Naive thymus-derived CD8-positive, alpha-beta T cell (primary cell): ENCODE data around the gene C10orf88. TPM values are rescaled to one million over a fixed set of nuclear protein-coding genes. Genes with fewer than 3 reads are reported as not detected.
A peak's percentile ranks its signal among the peaks of the same experiment; 100 is the strongest.

Experiments used
- ATAC-seq, 2 donors: fragments of 150-1000 bp; cut with Tn5 transposase in 1 of 2; sonication (Bioruptor Pico), chemical (Tn5 transposase) in 1 of 2; 1 replicate in 1 of 2; 2 replicates in 1 of 2; pipeline ENCODE4 v1.10.0; 2021; ENCODE audit warnings: mild to moderate bottlenecking in 2 of 2, moderate library complexity in 2 of 2
- POLR2A ChIA-PET: fragments of 350-600 bp; sonication (Branson Sonifier 250); formaldehyde crosslinking; loops from one replicate; lab custom pipeline; 2021; ENCODE audit warnings: antibody characterized with exemption; lab: Charles Lee
- DNase-seq, 10 donors: peaks; one replicate each; pipeline versions ENCODE4 v3.0.0 to v3.0.0-alpha.2; 2020 to 2022
- H3K27ac Mint-ChIP-seq, 10 donors: one replicate each; pipeline ENCODE4 v1.8.0; 2020 to 2022; ENCODE audit warnings: mild to moderate bottlenecking in 10 of 10, mixed read lengths in 10 of 10, moderate library complexity in 4 of 10, inconsistent platforms in 1 of 10
- H3K27me3 Mint-ChIP-seq, 5 donors: one replicate each; pipeline ENCODE4 v1.8.0; 2021 to 2022; ENCODE audit warnings: mixed read lengths in 5 of 5
- H3K36me3 Mint-ChIP-seq, 3 donors: one replicate each; pipeline ENCODE4 v1.8.0; 2020 to 2022; ENCODE audit warnings: mixed read lengths in 3 of 3, mild to moderate bottlenecking in 2 of 3, inconsistent platforms in 1 of 3
- H3K4me1 Mint-ChIP-seq, 4 donors: one replicate each; pipeline ENCODE4 v1.8.0; 2021 to 2022; ENCODE audit warnings: mixed read lengths in 4 of 4
- H3K4me3 Mint-ChIP-seq, 10 donors: one replicate each; pipeline ENCODE4 v1.8.0; 2020 to 2022; ENCODE audit warnings: mild to moderate bottlenecking in 10 of 10, mixed read lengths in 10 of 10, moderate library complexity in 6 of 10, inconsistent platforms in 1 of 10
- H3K9me3 Mint-ChIP-seq, 9 donors: one replicate each; pipeline ENCODE4 v1.8.0; 2020 to 2022; ENCODE audit warnings: mixed read lengths in 9 of 9, mild to moderate bottlenecking in 3 of 9, inconsistent platforms in 1 of 9, moderate library complexity in 1 of 9
- polyA plus RNA-seq, 3 donors: library from polyadenylated mRNA; unstranded; fragments of 300-500 nt; fragmentation: Illumina TruSeq; gene quantifications; one replicate each; pipeline ENCODE4 v1.2.3, GENCODE V29; 2021
- total RNA-seq, 8 experiments: library from RNA in 2 of 8; stranded (reverse) in 2 of 8; gene quantifications; one replicate each; pipeline ENCODE4 v1.2.3 and lab custom pipeline; 2021 to 2026

Gene C10orf88
- total and polyA plus RNA-seq, 5 experiments from 2014 or later: 6.0 to 13.9 (median 8.8) TPM

- DNase-seq (no peak), ATAC-seq (no peak)
- H3K9me3 Mint-ChIP-seq: no peaks in the 10 kb centered on the region
- H3K27me3 Mint-ChIP-seq: no peaks in the 10 kb centered on the region
- no peak overlapping the region for H3K4me3 Mint-ChIP-seq
- POLR2A ChIA-PET: no interaction called here
- peaks cover 0 to 18% (median 2%) of the 10 kb centered on the region in 3 donors for H3K36me3 Mint-ChIP-seq
- H3K27ac Mint-ChIP-seq: peak overlapping the region in 2 of 10 donors; percentile 27 to 75
- H3K4me1 Mint-ChIP-seq: peaks cover 2 to 9% (median 4%) of the 10 kb centered on the region in 4 donors
Measured at GRCh38 chr10:122986335-122986734, 32.3 kb upstream of the C10orf88 start.

GRCh38 chr10:122984708-122985107, 30.7 kb upstream of the C10orf88 start:
- H3K27me3 Mint-ChIP-seq: no peaks in the 10 kb centered on the region
- POLR2A ChIA-PET: interaction anchor here (1.8 kb wide), 1 partner anchor 23 kb away, joined by 8 read pairs; the partner anchor contains the start of gene IKZF5
- H3K36me3 Mint-ChIP-seq: peaks cover 0 to 11% (median 2%) of the 10 kb centered on the region in 3 donors
- H3K4me1 Mint-ChIP-seq: peaks cover 14 to 23% (median 18%) of the 10 kb centered on the region in 4 donors
- H3K4me3 Mint-ChIP-seq: no peak overlapping the region
- H3K27ac Mint-ChIP-seq: peak overlapping the region in 1 of 10 donors; percentile 56
- H3K9me3 Mint-ChIP-seq: no peaks in the 10 kb centered on the region
- ATAC-seq: no peak
- DNase-seq: no peak

- ATAC-seq: no peak
Measured at GRCh38 chr10:122983898-122984297, 29.9 kb upstream of the C10orf88 start.

GRCh38 chr10:122981066-122981464, 27.0 kb upstream of the C10orf88 start:
- Mint-ChIP-seq H3K27me3 (no peaks in the 10 kb centered on the region), H3K9me3 (no peaks in the 10 kb centered on the region), H3K4me3 (peak overlapping the region; percentile 89 to 95 (median 92)), H3K36me3 (peaks cover 0 to 9% (median 0%) of the 10 kb centered on the region in 3 donors), H3K4me1 (peaks cover 14 to 24% (median 19%) of the 10 kb centered on the region in 4 donors), H3K27ac (peak overlapping the region; percentile 90 to 99 (median 98))
- no peak for ATAC-seq
- POLR2A ChIA-PET: interaction anchor here (0.8 to 3.6 kb wide), 7 partner anchors 9 to 173 kb away, joined by 3 to 66 read pairs (median 4); partner anchors contain the start of genes ACADSB, BUB3, C10orf88 and FAM24B
- DNase-seq: peak in 1 of 10 donors; percentile 2

More at GRCh38 chr10:122983898-122984297, 29.9 kb upstream of the C10orf88 start:
- no peaks in the 10 kb centered on the region for H3K27me3 Mint-ChIP-seq
- peaks cover 14 to 24% (median 19%) of the 10 kb centered on the region in 4 donors for H3K4me1 Mint-ChIP-seq
- H3K9me3 Mint-ChIP-seq: no peaks in the 10 kb centered on the region
- no peak for DNase-seq
- H3K36me3 Mint-ChIP-seq: peaks cover 0 to 11% (median 2%) of the 10 kb centered on the region in 3 donors
- peak overlapping the region in 1 of 10 donors; percentile 36 for H3K27ac Mint-ChIP-seq
- POLR2A ChIA-PET: interaction anchor here (1.3 to 1.8 kb wide), 2 partner anchors 24 to 30 kb away, joined by 5 to 8 read pairs; partner anchors contain the start of genes C10orf88 and IKZF5
- H3K4me3 Mint-ChIP-seq: no peak overlapping the region

GRCh38 chr10:122980209-122981065, 26.4 kb upstream of the C10orf88 start, which contains the start of gene PSTK:
PSTK (plus strand) TSS chr10:122980401; CDS start chr10:122980480, 79 bp downstream.
- peak; percentile 97 for ATAC-seq
- POLR2A ChIA-PET: interaction anchor here (0.6 to 3.6 kb wide), 9 partner anchors 9 to 173 kb away, joined by 3 to 66 read pairs (median 4); partner anchors contain the start of genes ACADSB, BUB3, C10orf88 and FAM24B
- no peaks in the 10 kb centered on the region for H3K9me3 Mint-ChIP-seq
- H3K36me3 Mint-ChIP-seq: peaks cover 0 to 9% (median 0%) of the 10 kb centered on the region in 3 donors
- H3K27me3 Mint-ChIP-seq: no peaks in the 10 kb centered on the region
- DNase-seq: peak; percentile 75 to 97 (median 86)
- H3K4me3 Mint-ChIP-seq: peak within 1 kb of the TSS; percentile 89 to 95 (median 92)
- H3K4me1 Mint-ChIP-seq: peaks cover 14 to 24% (median 19%) of the 10 kb centered on the region in 4 donors
- peak within 1 kb of the TSS; percentile 90 to 99 (median 98) for H3K27ac Mint-ChIP-seq

GRCh38 chr10:122974543-122975064, 20.6 kb upstream of the C10orf88 start:
- DNase-seq: no peak
- POLR2A ChIA-PET: no interaction called here
- Mint-ChIP-seq H3K4me3 (no peak overlapping the region), H3K9me3 (no peaks in the 10 kb centered on the region), H3K27me3 (peaks cover 1 to 16% (median 3%) of the 10 kb centered on the region in 5 donors), H3K36me3 (no peaks in the 10 kb centered on the region), H3K27ac (no peak overlapping the region), H3K4me1 (peaks cover 0 to under 1% (median 0%) of the 10 kb centered on the region in 4 donors)
- no peak for ATAC-seq

- POLR2A ChIA-PET: no interaction called here
- DNase-seq (no peak), ATAC-seq (no peak)
- Mint-ChIP-seq H3K36me3 (peaks cover 0 to under 1% (median 0%) of the 10 kb centered on the region in 3 donors), H3K27me3 (peaks cover 1 to 16% (median 4%) of the 10 kb centered on the region in 5 donors), H3K4me3 (no peak overlapping the region), H3K4me1 (no peaks in the 10 kb centered on the region), H3K27ac (no peak overlapping the region), H3K9me3 (peaks cover 0 to 5% (median 0%) of the 10 kb centered on the region in 9 donors)
Measured at GRCh38 chr10:122974023-122974422, 20.0 kb upstream of the C10orf88 start.

- H3K36me3 Mint-ChIP-seq: peaks cover 2 to 40% (median 29%) of the 10 kb centered on the region in 3 donors
- H3K27ac Mint-ChIP-seq: peak overlapping the region in 1 of 10 donors; percentile 66
- DNase-seq: no peak
- H3K9me3 Mint-ChIP-seq: peaks cover 14 to 49% (median 36%) of the 10 kb centered on the region in 9 donors
- H3K4me3 Mint-ChIP-seq: no peak overlapping the region
- ATAC-seq: no peak
- POLR2A ChIA-PET: interaction anchor here (0.7 kb wide), 1 partner anchor 11 kb away, joined by 3 read pairs; the partner anchor contains the start of gene PSTK
- no peaks in the 10 kb centered on the region for H3K4me1 Mint-ChIP-seq
- peaks cover 1 to 34% (median 16%) of the 10 kb centered on the region in 5 donors for H3K27me3 Mint-ChIP-seq
Measured at GRCh38 chr10:122968698-122969097, 14.7 kb upstream of the C10orf88 start.

GRCh38 chr10:122966879-122967278, 12.9 kb upstream of the C10orf88 start:
- DNase-seq: no peak
- Mint-ChIP-seq H3K4me3 (no peak overlapping the region), H3K9me3 (peaks cover 14 to 53% (median 36%) of the 10 kb centered on the region in 9 donors), H3K36me3 (peaks cover 2 to 51% (median 34%) of the 10 kb centered on the region in 3 donors), H3K4me1 (no peaks in the 10 kb centered on the region), H3K27ac (no peak overlapping the region), H3K27me3 (peaks cover 7 to 40% (median 16%) of the 10 kb centered on the region in 5 donors)
- POLR2A ChIA-PET: no interaction called here
- ATAC-seq: no peak

GRCh38 chr10:122962405-122962804, 8.4 kb upstream of the C10orf88 start:
- peaks cover 4 to 33% (median 13%) of the 10 kb centered on the region in 5 donors for H3K27me3 Mint-ChIP-seq
- ATAC-seq (no peak), DNase-seq (no peak)
- peaks cover 2 to 38% (median 29%) of the 10 kb centered on the region in 3 donors for H3K36me3 Mint-ChIP-seq
- H3K4me3 Mint-ChIP-seq: no peak overlapping the region
- no peak overlapping the region for H3K27ac Mint-ChIP-seq
- POLR2A ChIA-PET: no interaction called here
- H3K4me1 Mint-ChIP-seq: no peaks in the 10 kb centered on the region
- H3K9me3 Mint-ChIP-seq: peaks cover 8 to 32% (median 18%) of the 10 kb centered on the region in 9 donors

GRCh38 chr10:122957474-122957873, 3.4 kb upstream of the C10orf88 start:
- ATAC-seq: no peak
- Mint-ChIP-seq H3K4me1 (peaks cover 16 to 25% (median 20%) of the 10 kb centered on the region in 4 donors), H3K4me3 (no peak overlapping the region), H3K27me3 (peaks cover 3 to 14% (median 5%) of the 10 kb centered on the region in 5 donors), H3K27ac (no peak overlapping the region), H3K9me3 (peaks cover 0 to 5% (median 2%) of the 10 kb centered on the region in 9 donors), H3K36me3 (peaks cover under 1 to 2% (median 2%) of the 10 kb centered on the region in 3 donors)
- POLR2A ChIA-PET: no interaction called here
- DNase-seq: no peak

GRCh38 chr10:122955892-122956291, 1.9 kb upstream of the C10orf88 start:
- Mint-ChIP-seq H3K27me3 (peaks cover 0 to 3% (median 0%) of the 10 kb centered on the region in 5 donors), H3K27ac (peak overlapping the region in 3 of 10 donors; percentile 1 to 20 (median 4))
- POLR2A ChIA-PET: interaction anchor here (0.6 to 2.8 kb wide), 2 partner anchors 21 to 53 kb away, joined by 6 to 41 read pairs; partner anchors contain the start of genes ACADSB and IKZF5

More at GRCh38 chr10:122955892-122956291, 1.9 kb upstream of the C10orf88 start:
- ATAC-seq (no peak), DNase-seq (no peak)
- Mint-ChIP-seq H3K36me3 (peaks cover 0 to 2% (median 0%) of the 10 kb centered on the region in 3 donors), H3K9me3 (peaks cover 0 to 5% (median 2%) of the 10 kb centered on the region in 9 donors), H3K4me3 (peak overlapping the region in 2 of 10 donors; percentile 1 to 2), H3K4me1 (peaks cover 17 to 33% (median 27%) of the 10 kb centered on the region in 4 donors)
